Bronchial epithelial cell (primary cell): ENCODE results near the gene FBXL7. TPM values are rescaled to one million over a fixed set of nuclear protein-coding genes. Genes with fewer than 3 reads are reported as not detected.
A peak's percentile ranks its signal among the peaks of the same experiment; 100 is the strongest.

Experiments used
- DNase-seq: peaks from one replicate; pipeline ENCODE4 v3.0.0-alpha.2; 2010; ENCODE audit warnings: low read depth
- FAIRE-seq: peaks from 2 replicates; lab custom pipeline; 2011; peaks lifted over from hg19 to GRCh38; lab: Jason Lieb, UNC
- H3K27me3 ChIP-seq: 2 replicates; pipeline ENCODE4 v1.5.1; 2011; ENCODE audit warnings: low read length; ENCODE audit not compliant: control insufficient read depth, insufficient read depth
- H3K36me3 ChIP-seq: 2 replicates; pipeline ENCODE4 v1.5.1; 2011; ENCODE audit warnings: low read length; ENCODE audit not compliant: control insufficient read depth, insufficient read depth
- H3K4me3 ChIP-seq: 2 replicates; pipeline ENCODE4 v1.5.1; 2011; ENCODE audit warnings: mild to moderate bottlenecking, low read depth, low read length, control low read depth
- total RNA-seq: library from RNA; depleted of rRNA; stranded (reverse); fragments of >200 nt; gene quantifications from 2 replicates; pipeline ENCODE4 v1.2.1, GENCODE V29; 2014
- TF ChIP-seq, protein P1 (sequence below): IDR thresholded peaks from 2 replicates; pipeline ENCODE4 v1.5.1; 2011; ENCODE audit warnings: mild to moderate bottlenecking, moderate library complexity, low read length, control low read depth, inconsistent platforms; ENCODE audit not compliant: insufficient read depth, severe bottlenecking

The FBXL7 gene
- total RNA-seq, 1 donor from 2014 or later = 0.26 TPM

DNA sequence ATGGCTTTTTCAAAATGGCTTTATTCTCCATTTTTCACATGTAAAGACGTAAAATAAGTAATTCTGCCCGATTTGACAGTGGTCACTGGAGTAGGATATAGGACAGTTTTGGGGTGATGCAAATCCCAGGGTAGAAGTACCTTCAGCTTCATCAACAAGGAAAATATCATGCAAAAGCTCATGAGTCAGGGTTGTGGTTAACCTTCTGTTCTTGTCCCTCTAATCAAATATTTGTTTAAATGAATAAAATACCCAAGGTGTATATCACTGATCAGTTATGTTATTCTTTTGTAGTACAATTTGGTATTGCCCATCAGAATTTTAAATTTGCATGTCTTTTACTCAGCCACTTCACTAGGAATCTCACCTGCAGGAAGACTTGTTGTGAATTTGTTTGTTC lies 40.0 kb downstream of the FBXL7 start:
- H3K4me3 ChIP-seq = no peak overlapping the region
- FAIRE-seq = no peak
- DNase-seq = peak; percentile 60
- no peaks in the 10 kb centered on the region for H3K36me3 ChIP-seq
- TF ChIP-seq, protein P1, sequence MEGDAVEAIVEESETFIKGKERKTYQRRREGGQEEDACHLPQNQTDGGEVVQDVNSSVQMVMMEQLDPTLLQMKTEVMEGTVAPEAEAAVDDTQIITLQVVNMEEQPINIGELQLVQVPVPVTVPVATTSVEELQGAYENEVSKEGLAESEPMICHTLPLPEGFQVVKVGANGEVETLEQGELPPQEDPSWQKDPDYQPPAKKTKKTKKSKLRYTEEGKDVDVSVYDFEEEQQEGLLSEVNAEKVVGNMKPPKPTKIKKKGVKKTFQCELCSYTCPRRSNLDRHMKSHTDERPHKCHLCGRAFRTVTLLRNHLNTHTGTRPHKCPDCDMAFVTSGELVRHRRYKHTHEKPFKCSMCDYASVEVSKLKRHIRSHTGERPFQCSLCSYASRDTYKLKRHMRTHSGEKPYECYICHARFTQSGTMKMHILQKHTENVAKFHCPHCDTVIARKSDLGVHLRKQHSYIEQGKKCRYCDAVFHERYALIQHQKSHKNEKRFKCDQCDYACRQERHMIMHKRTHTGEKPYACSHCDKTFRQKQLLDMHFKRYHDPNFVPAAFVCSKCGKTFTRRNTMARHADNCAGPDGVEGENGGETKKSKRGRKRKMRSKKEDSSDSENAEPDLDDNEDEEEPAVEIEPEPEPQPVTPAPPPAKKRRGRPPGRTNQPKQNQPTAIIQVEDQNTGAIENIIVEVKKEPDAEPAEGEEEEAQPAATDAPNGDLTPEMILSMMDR = no peak
- no peaks in the 10 kb centered on the region for H3K27me3 ChIP-seq

DNA sequence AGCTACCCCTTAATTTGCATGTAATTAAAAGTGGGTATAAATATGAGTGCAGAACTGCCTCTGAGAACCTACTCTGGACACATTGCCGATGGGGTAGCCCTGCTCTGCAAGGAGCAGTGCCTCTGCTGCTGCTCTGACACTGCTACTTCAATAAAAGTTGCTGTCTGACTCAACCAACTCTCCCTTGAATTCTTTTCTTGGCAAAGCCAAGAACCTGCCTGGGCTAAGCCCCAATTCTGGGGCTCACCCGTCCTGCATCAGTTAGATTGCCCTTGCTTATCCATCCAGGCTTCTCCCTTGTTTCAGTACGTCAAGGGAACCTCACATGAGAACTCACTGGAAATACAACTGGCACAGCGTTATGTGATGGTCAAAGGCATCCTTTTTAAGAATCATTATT lies 44.1 kb downstream of the FBXL7 start:
- H3K27me3 ChIP-seq = no peaks in the 10 kb centered on the region
- H3K36me3 ChIP-seq = no peaks in the 10 kb centered on the region
- no peak for DNase-seq
- H3K4me3 ChIP-seq = no peak overlapping the region
- no peak for FAIRE-seq
- TF ChIP-seq, protein P1 = no peak

DNA sequence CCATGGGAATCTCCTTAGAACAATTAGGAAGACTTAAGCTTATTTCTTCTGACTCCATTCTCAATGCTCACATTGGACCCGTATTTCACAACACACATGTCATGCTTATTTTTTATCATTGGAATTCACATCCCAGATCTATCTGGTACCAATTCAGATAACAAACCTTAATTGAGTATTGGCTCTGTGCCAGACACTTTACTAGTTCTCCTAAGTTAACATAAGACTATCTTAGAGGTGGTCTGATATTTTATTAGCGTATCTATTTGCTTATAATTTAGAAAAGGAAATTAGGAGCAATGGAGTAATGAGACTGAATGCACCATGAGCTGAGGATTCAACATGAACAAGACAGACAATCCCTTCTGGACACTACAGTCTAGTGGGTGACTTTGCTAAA lies 45.1 kb downstream of the FBXL7 start:
- no peaks in the 10 kb centered on the region for H3K27me3 ChIP-seq
- no peak for FAIRE-seq
- TF ChIP-seq, protein P1 = no peak
- H3K36me3 ChIP-seq = no peaks in the 10 kb centered on the region
- no peak for DNase-seq
- no peak overlapping the region for H3K4me3 ChIP-seq

DNA sequence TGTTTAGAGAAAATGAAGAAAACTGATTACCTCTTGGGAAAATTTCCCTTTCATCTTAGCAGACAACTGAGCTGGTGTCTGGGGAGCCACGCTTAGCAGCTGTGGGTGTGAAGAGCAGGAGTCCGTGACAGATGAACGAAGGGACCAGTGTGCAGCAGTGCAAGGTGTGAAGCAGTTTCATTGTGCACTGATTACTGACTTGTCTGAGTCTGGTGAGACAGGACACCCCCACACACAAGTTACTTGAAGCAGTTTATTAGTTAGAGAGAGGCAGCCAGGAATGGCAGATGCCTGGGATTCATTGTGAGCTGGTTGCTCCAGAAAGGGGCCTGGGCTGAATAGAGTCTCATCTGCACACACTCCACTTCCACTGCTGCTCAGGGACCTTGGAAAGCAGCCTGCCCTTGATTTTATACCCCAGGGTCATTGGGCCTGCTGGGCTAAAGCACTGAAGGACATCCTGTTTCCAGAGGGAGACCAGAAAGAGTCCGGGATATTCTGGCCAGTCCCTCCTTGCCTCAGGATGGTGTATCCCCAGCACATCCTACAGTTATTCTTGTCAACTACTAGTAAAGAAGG lies 47.4 kb downstream of the FBXL7 start:
- no peaks in the 10 kb centered on the region for H3K36me3 ChIP-seq
- no peaks in the 10 kb centered on the region for H3K27me3 ChIP-seq
- DNase-seq = no peak
- H3K4me3 ChIP-seq = no peak overlapping the region
- FAIRE-seq = no peak
- TF ChIP-seq, protein P1 = no peak

DNA sequence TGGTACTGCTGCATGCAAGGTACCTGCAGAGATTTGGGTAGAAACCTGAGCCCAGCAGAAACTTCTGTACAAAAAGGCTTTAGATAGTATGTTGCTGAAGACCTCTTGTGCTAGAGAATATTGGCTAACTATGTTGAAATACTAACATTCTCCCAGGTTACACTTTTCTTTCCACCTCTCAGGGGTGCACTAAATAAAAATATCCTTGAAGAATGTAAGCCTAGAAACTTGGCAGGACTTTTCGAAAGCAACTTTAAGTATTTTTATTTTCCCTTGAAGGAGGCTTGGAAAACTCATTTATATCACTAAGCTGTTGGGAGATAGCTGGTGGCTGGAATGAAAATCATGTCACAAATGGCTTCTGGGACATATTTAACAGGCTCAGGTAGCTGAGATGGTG lies 50.0 kb downstream of the FBXL7 start:
- no peak overlapping the region for H3K4me3 ChIP-seq
- FAIRE-seq = no peak
- no peak for DNase-seq
- TF ChIP-seq, protein P1 = no peak
- no peaks in the 10 kb centered on the region for H3K36me3 ChIP-seq
- no peaks in the 10 kb centered on the region for H3K27me3 ChIP-seq
